OCI-LY3 (cell line): ENCODE data around the gene BPIFA1.

Experiments used
- CTCF ChIP-seq: fragments of 200-600, 300-600 bp; sonication (generic); IDR thresholded peaks from 2 replicates; pipeline ENCODE4 v1.5.1; 2014; ENCODE audit warnings: antibody characterized with exemption, low read length, low read depth
- EZH2phosphoT487 ChIP-seq: fragments of 200-600 bp; shearing (Covaris generic); IDR thresholded peaks from 2 replicates; pipeline ENCODE4 v1.6.1; 2018; ENCODE audit warnings: antibody characterized with exemption, mixed run types, low read depth

GRCh38 chr20:33284284-33284683, 48.5 kb downstream of the BPIFA1 start:
- TF ChIP-seq CTCF (no peak), EZH2phosphoT487 (no peak)
